Fibroblast of mammary gland (primary cell): Measurements from ENCODE around the gene WEE2.
A peak's percentile ranks its signal among the peaks of the same experiment; 100 is the strongest.

Experiments used
- DNase-seq: peaks from one replicate; pipeline ENCODE4 v3.0.0-alpha.2; 2010; ENCODE audit warnings: low read depth
- H3K4me3 ChIP-seq: 2 replicates; pipeline ENCODE4 v1.5.1; 2011; ENCODE audit warnings: low read depth, mild to moderate bottlenecking, low read length, moderate library complexity; ENCODE audit not compliant: control insufficient read depth
- CTCF ChIP-seq: conservative IDR thresholded peaks from 2 replicates; pipeline ENCODE4 v1.5.1; 2011; ENCODE audit warnings: low read depth, low read length, inconsistent platforms; ENCODE audit not compliant: control insufficient read depth, insufficient read depth

The WEE2 gene

GRCh38 chr7:141666071-141666470 is 42.1 kb upstream of the WEE2 start:
- no peak for TF ChIP-seq CTCF
- no peak for DNase-seq
- no peak overlapping the region for H3K4me3 ChIP-seq

GRCh38 chr7:141668853-141669252 is 39.3 kb upstream of the WEE2 start:
- no peak for TF ChIP-seq CTCF
- no peak for DNase-seq
- H3K4me3 ChIP-seq = no peak overlapping the region

- no peak for DNase-seq
- TF ChIP-seq CTCF = no peak
Observed at GRCh38 chr7:141671705-141672496, 36.3 kb upstream of the WEE2 start.

GRCh38 chr7:141673346-141673745 is 34.8 kb upstream of the WEE2 start:
- H3K4me3 ChIP-seq = no peak overlapping the region
- no peak for TF ChIP-seq CTCF
- no peak for DNase-seq

More at GRCh38 chr7:141671705-141672496, 36.3 kb upstream of the WEE2 start:
- H3K4me3 ChIP-seq = no peak overlapping the region

- no peak for DNase-seq
- no peak for TF ChIP-seq CTCF
- H3K4me3 ChIP-seq = no peak overlapping the region
Observed at GRCh38 chr7:141674171-141674671, 33.9 kb upstream of the WEE2 start.

GRCh38 chr7:141674702-141675101 is 33.5 kb upstream of the WEE2 start:
- peak; percentile 37 for TF ChIP-seq CTCF

More at GRCh38 chr7:141674702-141675101, 33.5 kb upstream of the WEE2 start:
- no peak for DNase-seq
- no peak overlapping the region for H3K4me3 ChIP-seq
